Keratinocyte (primary cell): ENCODE results near the gene GPALPP1.

Experiments used
- CTCF ChIP-seq, 3 experiments: IDR thresholded peaks in 1 of 3; conservative IDR thresholded peaks in 1 of 3; optimal IDR thresholded peaks in 1 of 3; 2 replicates in 2 of 3; 3 replicates in 1 of 3; pipeline versions ENCODE3 to v1.5.1; 2011; ENCODE audit warnings: low read length in 3 of 3, mild to moderate bottlenecking in 3 of 3, moderate library complexity in 2 of 3, control low read depth in 1 of 3, inconsistent platforms in 1 of 3; ENCODE audit not compliant: insufficient read depth in 2 of 3; ENCODE audit errors: extremely low read depth in 1 of 3
- EZH2 ChIP-seq: IDR thresholded peaks from one replicate; pipeline ENCODE4 v1.6.1; 2012; ENCODE audit warnings: inconsistent platforms, mild to moderate bottlenecking, low read length, moderate library complexity

- TF ChIP-seq CTCF (optimal IDR thresholded peaks at IDR 0.05 in 1 of 3, IDR thresholded peaks at IDR 0.05 in 1 of 3, conservative IDR thresholded peaks at IDR 0.05 in 1 of 3; ENCODE audit: extremely low read depth in 1 of 3, insufficient read depth in 2 of 3, low read length in 3 of 3) (no peak), EZH2 (no peak)
Measured at GRCh38 chr13:44967704-44968433, 21.5 kb upstream of the GPALPP1 start.
